ENCODE results near the gene APLP2. TPM values are rescaled to one million over a fixed set of nuclear protein-coding genes. Genes with fewer than 3 reads are reported as not detected.

Gene APLP2
- total RNA-seq, 2 experiments from 2014 or later, result 49.7 to 56.1 TPM

- ChIA-PET CTCF (interaction anchor here (0.6 to 6.7 kb wide), 2 partner anchors 144 to 209 kb away, joined by 6 to 54 read pairs; no protein-coding TSS in a partner anchor), POLR2A (no interaction called here)
Observed at GRCh38 chr11:130133716-130134115, 64.0 kb downstream of the APLP2 start.

- ChIA-PET POLR2A (no interaction called here), CTCF (interaction anchor here (0.7 kb wide), 1 partner anchor 213 kb away, joined by 3 read pairs; no protein-coding TSS in a partner anchor)
Observed at GRCh38 chr11:130136107-130136506, 66.4 kb downstream of the APLP2 start.

- POLR2A ChIA-PET, result no interaction called here
- CTCF ChIA-PET, result no interaction called here
Observed at GRCh38 chr11:130137999-130138398, 68.3 kb downstream of the APLP2 start.

- CTCF ChIA-PET, result no interaction called here
- POLR2A ChIA-PET, result no interaction called here
Observed at GRCh38 chr11:130139401-130139800, 69.7 kb downstream of the APLP2 start.

- ChIA-PET CTCF (no interaction called here), POLR2A (interaction anchor here (0.5 kb wide), 1 partner anchor 101 kb away, joined by 3 read pairs; no protein-coding TSS in a partner anchor)
Observed at GRCh38 chr11:130141561-130142341, 72.1 kb downstream of the APLP2 start.

GRCh38 chr11:130144141-130144540 is 74.4 kb downstream of the APLP2 start:
- POLR2A ChIA-PET, result no interaction called here
- CTCF ChIA-PET, result interaction anchor here (1.3 kb wide), 1 partner anchor 12 kb away, joined by 3 read pairs; no protein-coding TSS in a partner anchor

GRCh38 chr11:130144861-130145281 is 75.2 kb downstream of the APLP2 start:
- ChIA-PET POLR2A (no interaction called here), CTCF (no interaction called here)

GRCh38 chr11:130145311-130145812 is 75.7 kb downstream of the APLP2 start:
- ChIA-PET CTCF (interaction anchor here (1.2 kb wide), 1 partner anchor 91 kb away, joined by 3 read pairs; no protein-coding TSS in a partner anchor), POLR2A (no interaction called here)

- CTCF ChIA-PET, result interaction anchor here (1.2 kb wide), 1 partner anchor 92 kb away, joined by 3 read pairs; no protein-coding TSS in a partner anchor
- POLR2A ChIA-PET, result no interaction called here
Observed at GRCh38 chr11:130145975-130146776, 76.5 kb downstream of the APLP2 start.

- CTCF ChIA-PET, result interaction anchor here (1.2 kb wide), 1 partner anchor 93 kb away, joined by 3 read pairs; no protein-coding TSS in a partner anchor
- POLR2A ChIA-PET, result no interaction called here
Observed at GRCh38 chr11:130146796-130147195, 77.1 kb downstream of the APLP2 start.

GRCh38 chr11:130148796-130149326 is 79.2 kb downstream of the APLP2 start:
- CTCF ChIA-PET, result no interaction called here
- POLR2A ChIA-PET, result no interaction called here

- POLR2A ChIA-PET, result no interaction called here
- CTCF ChIA-PET, result interaction anchor here (0.5 kb wide), 1 partner anchor 137 kb away, joined by 3 read pairs; no protein-coding TSS in a partner anchor
Observed at GRCh38 chr11:130150790-130151189, 81.1 kb downstream of the APLP2 start.

GRCh38 chr11:130151196-130151595 is 81.5 kb downstream of the APLP2 start:
- ChIA-PET POLR2A (no interaction called here), CTCF (interaction anchor here (0.5 to 1.3 kb wide), 2 partner anchors 136 to 257 kb away, joined by 3 read pairs; no protein-coding TSS in a partner anchor)

GRCh38 chr11:130156108-130157022 is 86.7 kb downstream of the APLP2 start:
- ChIA-PET POLR2A (no interaction called here), CTCF (no interaction called here)

GRCh38 chr11:130157101-130157500 is 87.4 kb downstream of the APLP2 start:
- ChIA-PET CTCF (interaction anchor here (0.7 kb wide), 1 partner anchor 677 kb away, joined by 3 read pairs; no protein-coding TSS in a partner anchor), POLR2A (no interaction called here)

- CTCF ChIA-PET, result interaction anchor here (0.7 kb wide), 1 partner anchor 676 kb away, joined by 3 read pairs; no protein-coding TSS in a partner anchor
Observed at GRCh38 chr11:130157840-130158239, 88.1 kb downstream of the APLP2 start.

GRCh38 chr11:130159139-130159538 is 89.4 kb downstream of the APLP2 start:
- ChIA-PET CTCF (no interaction called here), POLR2A (no interaction called here)

More at GRCh38 chr11:130157840-130158239, 88.1 kb downstream of the APLP2 start:
- POLR2A ChIA-PET, result no interaction called here

GRCh38 chr11:130159657-130160497 is 90.2 kb downstream of the APLP2 start, which contains the start of gene ST14:
TSS of gene ST14 (plus strand) at chr11:130159782. CDS start at chr11:130159980, 198 bp downstream.
- POLR2A ChIA-PET, result no interaction called here

More at GRCh38 chr11:130159657-130160497, 90.2 kb downstream of the APLP2 start, which contains the start of gene ST14:
- CTCF ChIA-PET, result interaction anchor here (1.1 kb wide), 1 partner anchor 27 kb away, joined by 3 read pairs; no protein-coding TSS in a partner anchor

All from activated CD8-positive, alpha-beta memory T cell treated with anti-CD3 and anti-CD28 coated beads for 36 hours (primary cell).